ENCODE measurements around the gene DBNL. TPM values are rescaled to one million over a fixed set of nuclear protein-coding genes. Genes with fewer than 3 reads are reported as not detected.

Gene DBNL
- polyA plus RNA-seq, 4 donors, result 62.6 to 86.2 (median 77.5) TPM

DNA sequence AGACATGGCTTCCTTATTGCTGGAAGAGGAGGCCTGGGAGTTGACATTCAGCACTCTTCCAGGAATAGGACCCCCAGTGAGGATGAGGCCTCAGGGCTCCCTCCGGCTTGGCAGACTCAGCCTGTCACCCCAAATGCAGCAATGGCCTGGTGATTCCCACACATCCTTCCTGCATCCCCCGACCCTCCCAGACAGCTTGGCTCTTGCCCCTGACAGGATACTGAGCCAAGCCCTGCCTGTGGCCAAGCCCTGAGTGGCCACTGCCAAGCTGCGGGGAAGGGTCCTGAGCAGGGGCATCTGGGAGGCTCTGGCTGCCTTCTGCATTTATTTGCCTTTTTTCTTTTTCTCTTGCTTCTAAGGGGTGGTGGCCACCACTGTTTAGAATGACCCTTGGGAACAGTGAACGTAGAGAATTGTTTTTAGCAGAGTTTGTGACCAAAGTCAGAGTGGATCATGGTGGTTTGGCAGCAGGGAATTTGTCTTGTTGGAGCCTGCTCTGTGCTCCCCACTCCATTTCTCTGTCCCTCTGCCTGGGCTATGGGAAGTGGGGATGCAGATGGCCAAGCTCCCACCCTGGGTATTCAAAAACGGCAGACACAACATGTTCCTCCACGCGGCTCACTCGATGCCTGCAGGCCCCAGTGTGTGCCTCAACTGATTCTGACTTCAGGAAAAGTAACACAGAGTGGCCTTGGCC, 16.6 kb downstream of the DBNL start:
- DNase-seq (ENCODE audit: low read depth in 4 of 4, low spot score in 2 of 4), result no peak

DNA sequence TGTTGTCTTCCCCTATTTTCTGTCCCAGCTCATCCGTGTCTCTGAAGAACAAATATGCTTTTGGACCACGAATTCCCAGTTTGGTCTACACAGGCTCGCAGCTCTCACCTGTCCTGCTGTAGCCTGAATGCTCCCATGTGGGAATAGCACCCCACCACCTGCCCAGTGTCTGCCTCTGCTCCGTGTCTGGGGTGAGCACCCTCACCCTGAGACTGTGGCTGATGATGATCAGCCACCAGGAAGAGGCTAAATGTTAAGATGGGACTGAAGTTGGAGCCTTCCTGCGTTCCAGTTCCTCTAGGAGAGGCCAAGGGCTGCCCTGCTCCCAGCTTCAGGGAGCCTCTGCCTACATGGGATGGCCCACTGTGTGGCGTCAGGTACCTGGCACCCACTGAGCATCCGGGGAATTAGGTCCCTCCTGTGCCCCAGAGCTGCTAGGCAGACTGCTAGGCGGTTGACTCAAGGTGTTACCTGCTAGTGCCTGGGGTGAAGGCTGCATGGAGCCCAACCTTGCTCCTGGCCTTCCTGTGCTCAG, 17.2 kb downstream of the DBNL start:
- DNase-seq (ENCODE audit: low read depth in 4 of 4, low spot score in 2 of 4), result no peak

DNA sequence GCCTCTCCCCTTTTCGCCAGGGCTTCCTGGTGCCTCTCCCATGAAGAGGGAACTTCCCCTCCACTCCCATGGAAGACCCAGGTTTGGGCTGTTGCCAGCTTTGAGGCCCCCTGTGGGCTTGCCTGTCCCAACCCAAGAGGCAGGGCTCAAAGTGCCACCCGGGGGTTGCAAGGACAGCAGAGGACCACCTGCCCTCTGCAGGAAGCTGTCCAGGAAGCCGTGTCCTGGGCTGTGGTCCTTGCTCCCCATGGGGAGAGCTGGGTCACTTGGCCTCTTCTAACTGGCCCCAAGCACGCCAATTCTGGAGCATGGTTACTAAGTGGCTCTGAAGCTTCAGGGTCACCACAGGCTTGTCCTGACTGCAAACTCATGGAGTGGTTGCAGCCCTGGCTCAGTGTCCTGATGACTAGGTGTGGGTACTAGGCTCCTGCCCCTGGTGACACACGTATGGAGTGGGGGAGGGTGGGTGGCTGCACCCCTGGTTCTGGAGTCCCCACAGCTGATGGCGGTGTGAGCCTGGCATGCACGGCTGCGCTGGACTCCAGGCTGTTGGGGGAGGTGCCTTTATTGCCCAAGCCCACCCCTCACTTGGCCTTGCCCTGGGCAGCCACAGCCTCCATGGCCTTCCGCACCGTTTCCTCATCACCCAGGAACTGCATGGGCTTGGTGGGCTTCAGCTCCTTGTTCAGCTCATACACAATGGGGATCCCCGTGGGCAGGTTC, 17.8 kb downstream of the DBNL start:
- no peak for DNase-seq (ENCODE audit: low read depth in 4 of 4, low spot score in 2 of 4)

DNA sequence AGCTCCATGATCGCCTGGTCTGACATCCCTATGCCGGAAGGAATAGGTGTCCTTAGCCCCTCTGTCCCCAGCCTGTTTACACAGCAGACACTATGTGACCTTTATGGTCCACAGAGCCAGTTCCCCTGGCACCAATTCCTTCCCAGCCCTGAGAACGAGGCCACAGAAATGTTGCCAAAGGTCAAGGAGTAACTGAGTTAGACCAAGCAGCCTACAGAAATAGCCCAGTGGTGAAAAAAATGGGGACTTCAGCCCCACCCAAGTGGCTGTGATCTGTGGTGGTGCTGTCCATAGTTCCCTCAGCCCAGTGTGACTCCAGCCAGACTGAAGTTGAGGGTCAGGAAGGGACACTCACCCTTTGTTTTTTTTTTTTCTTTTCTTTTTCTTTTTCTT, 18.4 kb downstream of the DBNL start:
- DNase-seq (ENCODE audit: low read depth in 4 of 4, low spot score in 2 of 4), result no peak

DNA sequence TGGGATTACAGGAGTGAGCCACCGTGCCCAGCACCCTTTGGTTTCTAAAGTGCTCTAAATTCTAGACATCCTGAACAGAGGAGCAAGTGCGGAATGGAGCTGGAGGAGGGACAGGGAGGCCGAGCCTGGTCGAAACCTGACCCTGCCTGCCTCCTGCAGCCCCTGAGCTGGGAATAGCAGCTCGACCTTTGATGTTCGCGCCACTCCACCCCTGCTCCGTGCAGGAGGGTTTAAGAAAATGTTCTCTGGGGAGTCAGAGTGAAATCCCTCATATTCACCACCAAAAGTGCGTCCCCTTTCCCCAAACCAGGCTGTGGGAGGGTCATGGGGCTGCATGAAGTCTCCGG, 19.0 kb downstream of the DBNL start:
- no peak for DNase-seq (ENCODE audit: low read depth in 4 of 4, low spot score in 2 of 4)

DNA sequence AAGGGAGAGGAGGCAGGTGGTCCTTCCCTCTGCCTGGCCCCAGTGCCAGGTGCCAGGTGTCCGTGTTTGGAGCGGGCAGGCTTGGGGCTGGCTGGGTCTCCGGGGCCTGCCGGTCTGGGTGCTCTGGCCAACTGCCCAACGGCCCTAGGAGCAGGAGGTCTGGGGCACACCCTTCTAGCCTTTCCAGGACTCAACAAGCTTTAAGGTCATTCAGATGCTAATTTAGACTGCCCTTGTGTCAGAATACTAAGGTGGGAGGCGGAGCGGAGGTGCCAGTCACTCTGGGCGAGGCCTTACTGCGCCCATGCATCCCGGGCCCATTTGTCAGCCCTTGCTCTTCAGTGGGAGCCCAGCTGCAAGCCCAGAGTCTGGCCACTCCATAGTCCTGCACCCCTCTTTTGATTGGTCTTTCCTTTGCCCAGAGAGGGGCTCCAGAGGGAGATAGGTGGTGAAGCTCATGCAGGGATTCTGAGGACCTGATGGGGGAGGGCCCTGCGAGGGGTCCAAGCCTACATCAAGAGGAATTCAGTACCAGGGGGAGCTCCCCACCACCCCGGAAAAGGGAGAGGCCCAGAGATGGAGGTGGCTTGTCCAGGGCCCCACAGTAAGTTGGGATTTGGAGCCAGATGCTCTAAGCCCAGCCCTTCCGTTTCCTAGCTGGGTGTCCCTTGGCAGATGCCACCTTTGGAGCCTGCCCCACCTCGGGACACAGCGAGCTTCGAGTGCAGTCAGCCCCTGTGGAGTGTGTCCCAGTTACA, 19.6 kb downstream of the DBNL start:
- DNase-seq (ENCODE audit: low read depth in 4 of 4, low spot score in 2 of 4), result no peak

DNA sequence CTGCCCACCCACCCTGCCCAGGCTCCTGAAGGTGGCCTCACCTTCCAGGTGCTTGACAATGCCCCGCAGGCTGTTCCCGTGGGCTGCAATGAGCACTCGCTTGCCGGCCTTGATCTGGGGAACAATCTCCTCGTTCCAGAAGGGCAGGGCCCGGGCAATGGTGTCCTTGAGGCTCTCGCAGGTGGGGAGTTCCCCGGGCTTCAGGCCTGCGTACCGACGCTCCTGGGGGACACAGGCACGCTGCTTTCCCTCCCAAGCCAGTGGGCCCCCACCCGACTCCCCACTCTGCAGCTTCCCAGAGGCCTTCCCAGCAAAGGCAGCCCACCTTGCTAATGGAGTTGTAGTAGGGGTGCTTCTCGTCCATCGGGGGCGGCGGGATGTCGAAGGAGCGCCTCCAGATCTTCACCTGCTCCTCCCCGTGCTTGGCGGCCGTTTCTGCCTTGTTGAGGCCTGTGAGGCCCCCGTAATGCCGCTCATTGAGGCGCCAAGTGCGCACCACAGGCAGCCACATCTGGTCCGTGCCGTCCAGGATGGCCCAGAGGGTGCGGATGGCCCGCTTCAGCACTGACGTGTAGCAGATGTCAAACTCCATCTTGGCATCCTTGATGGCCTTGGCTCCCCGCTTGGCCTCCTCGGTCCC, 20.4 kb downstream of the DBNL start:
- DNase-seq (ENCODE audit: low read depth in 4 of 4, low spot score in 2 of 4), result no peak

DNA sequence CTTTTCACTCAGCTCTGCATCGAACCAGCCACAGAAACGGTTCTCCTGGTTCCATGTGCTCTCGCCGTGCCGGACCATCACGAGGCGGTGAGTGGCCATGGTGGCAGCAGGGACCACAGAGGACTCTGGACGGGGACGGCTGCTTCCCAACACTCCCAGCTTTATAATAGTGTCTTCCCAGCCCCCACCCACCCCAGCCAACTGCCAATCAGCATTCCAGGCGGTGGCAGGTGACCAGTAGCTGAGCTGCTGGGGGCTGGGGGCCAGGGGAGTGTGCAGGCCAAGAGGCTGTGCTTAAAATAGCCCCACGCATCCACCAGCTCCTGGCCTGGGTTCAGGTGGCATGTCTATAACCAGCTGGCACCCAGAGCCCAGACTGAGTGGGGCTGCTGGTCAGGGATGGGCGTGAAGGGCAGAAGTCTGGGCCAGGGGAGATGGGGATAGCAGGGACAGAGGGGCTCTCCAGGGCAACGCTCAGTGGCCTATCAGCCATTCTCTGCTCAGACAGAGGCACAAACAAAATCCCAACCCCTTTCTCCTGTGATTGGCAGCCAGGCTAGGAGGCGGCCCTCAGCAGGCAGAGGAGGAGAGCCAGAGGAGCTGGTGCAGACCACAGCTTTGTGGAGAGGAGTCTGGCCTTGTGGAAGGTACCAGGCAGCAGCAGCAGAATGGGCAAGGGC, 21.1 kb downstream of the DBNL start, which contains the start of gene PGAM2:
PGAM2 (minus strand) TSS at position 137 of the 680 bp plus-strand sequence; CDS start at position 99, 38 bp downstream.
- no peak for DNase-seq (ENCODE audit: low read depth in 4 of 4, low spot score in 2 of 4)

DNA sequence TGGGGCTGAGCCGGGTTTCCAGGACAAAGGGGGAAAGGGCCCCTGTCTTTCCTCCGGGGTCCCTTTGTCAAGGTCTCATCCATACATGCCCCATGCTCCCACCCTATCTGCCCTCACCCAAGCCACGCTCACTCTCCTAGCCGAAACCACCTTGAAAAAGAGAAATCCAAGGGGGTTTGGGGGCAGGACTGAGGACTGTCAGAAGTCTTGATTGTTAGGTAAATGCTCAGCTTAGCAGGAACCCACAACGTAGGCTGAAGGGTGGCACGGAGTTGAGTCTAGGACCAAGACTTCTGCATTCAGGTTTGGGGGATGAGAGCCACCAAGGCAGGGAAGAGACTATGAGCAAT, 21.6 kb downstream of the DBNL start:
- DNase-seq (ENCODE audit: low read depth in 4 of 4, low spot score in 2 of 4), result no peak

DNA sequence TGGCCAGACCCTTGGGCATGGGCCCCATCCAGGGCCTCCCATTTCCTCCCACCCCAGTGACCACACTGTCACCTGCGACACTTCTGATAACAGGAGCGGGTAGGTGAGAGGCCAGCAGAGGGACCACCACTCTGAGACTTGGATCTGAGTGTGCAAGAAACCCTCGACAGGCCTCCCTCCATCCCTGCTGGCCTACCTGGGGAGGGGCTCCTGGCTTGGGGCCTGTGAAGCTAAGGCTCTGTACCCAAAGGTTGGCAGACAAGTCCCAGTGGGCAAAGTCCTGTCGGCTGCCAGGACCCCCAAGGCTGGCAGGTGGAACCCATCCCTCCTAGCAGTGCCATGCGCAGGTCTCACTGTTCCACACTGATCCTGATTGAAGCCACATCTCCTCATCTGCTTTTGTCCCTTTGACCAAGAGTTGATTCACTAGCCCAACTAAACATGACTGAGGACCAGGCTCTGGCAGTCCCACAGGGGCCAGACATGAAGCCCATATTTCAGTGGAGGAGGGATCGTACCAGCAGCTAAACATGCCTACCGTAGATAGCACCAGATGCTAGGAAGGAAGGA, 22.1 kb downstream of the DBNL start:
- DNase-seq (ENCODE audit: low read depth in 4 of 4, low spot score in 2 of 4), result no peak

DNA sequence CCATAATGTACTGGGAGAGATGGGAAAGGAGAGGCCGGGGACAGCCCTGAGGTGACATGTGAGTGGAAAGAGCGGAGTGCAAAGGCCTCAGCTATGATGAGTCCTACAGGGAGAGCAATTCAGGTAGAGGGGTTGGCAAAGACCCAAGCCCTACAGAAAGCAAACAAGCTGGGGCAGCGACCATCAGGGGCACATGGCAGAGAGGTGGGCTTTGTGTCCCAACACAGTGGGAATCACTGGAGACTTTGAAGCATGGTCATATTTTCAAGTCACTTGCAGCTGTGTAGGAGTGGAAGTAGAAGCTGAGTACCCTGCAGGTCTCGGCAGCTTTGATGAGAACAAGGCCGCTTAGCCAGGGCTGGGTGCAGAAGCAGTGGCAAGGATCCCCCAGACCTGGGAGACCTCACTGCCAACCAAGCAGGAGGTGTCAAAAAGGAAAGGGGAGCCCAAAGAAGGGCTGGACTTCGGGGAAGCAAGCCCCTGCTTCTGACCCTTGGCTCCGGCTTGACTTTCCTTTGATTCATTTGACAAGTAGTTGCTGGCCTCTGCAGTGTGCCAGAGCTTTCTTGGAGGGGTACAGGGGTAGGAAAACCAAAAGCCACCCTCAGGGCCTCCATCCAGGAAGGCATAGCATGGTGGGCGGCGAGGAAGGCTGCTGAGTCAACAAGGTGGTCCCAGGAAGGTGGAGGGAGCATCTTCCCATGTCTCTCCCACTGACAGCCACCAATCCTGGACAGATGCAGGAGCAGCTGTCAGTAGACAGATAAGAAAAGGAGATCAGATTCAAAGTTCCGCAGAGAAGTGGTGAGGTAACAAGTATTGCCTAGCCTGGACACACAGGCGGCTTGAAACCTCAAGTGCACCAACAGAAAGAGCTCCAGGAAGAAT, 22.8 kb downstream of the DBNL start:
- no peak for DNase-seq (ENCODE audit: low read depth in 4 of 4, low spot score in 2 of 4)

DNA sequence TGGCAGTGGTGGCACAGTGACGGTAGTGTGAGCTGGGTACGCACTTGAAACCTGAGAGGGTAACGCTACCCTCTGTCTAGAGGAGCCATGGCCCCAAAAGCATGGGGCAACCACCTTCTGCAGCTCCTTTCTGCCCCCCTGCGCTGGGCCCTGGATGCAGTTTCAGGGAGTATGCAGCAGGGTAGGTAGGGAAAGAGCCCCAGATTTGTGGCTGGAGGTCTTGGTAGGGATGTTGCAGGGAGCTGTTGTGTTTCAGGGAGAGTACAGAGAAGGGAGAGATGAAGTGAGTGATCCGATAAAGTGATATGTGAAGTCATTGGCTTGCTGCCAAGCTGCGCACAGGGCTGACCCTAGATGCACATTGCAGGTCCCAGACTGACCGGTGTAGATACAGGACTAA, 23.6 kb downstream of the DBNL start:
- no peak for DNase-seq (ENCODE audit: low read depth in 4 of 4, low spot score in 2 of 4)

DNA sequence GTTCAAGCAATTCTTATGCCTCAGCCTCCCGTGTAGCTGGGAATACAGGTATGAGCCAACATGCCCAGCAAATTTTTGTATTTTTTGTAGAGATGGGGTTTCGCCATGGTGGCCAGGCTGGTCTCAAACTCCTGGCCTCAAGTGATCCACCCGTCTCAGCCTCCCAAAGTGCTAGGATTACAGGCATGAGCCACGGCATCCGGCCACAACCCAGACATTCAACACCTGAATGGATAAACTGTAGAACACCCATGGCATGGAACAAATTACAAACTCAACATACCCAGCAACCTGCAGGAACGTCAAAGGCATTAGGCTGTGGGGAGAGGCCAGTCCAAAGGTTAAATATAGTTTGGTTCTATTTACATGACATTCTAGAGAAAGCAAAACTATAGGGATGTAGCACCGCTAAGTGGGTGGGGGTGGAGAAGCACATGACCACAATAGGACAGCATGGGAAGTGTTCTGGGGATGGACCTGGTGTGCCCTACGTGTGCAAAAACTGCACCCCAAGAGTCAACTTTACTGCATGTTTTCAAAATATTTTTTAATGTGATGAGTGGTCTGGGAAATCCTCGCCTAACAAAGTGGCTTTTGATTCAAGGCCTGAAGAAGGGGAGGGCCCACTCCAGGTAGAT, 27.3 kb downstream of the DBNL start:
- no peak for DNase-seq (ENCODE audit: low read depth in 4 of 4, low spot score in 2 of 4)

DNA sequence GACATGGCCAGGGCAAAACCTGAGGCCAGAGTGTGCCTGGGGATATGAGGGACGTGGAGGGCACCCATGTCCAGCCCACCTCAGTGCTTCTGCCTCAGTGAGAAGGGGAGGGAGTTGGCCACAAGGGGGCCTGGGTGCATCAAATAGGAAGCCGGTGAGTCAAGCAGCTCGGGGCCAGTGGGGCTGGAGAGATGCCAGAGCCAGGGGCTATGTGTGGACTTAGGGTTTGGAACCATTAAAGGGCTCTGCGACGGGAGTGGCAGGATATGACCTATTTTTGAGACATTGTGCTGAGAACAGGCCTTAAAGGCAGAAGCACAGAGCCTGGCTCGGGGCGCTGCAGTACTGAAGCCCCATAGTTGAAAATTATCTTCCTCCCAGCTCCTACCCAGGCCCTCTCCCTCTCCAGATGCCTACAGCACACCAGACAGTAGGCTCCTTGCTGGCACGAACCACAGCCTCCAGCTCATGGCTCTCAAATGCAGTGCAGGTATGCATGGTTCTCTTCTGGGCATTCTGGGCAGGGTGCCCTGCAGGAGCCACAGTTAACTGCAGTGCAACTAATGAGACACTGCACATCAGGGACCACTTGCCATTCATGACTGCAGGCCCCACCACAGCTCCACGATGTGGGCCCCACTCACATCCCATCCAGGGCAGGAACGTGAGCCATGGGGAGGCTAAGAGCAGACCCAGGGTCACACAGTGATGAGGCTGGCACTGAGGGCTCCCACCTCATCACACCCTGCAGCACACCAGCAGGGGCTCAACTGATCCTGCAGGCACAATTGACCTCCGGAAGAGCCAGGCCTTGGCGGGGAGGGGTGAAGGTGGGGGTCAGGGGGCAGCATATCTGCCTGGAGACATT, 28.1 kb downstream of the DBNL start:
- DNase-seq (ENCODE audit: low read depth in 4 of 4, low spot score in 2 of 4), result no peak

DNA sequence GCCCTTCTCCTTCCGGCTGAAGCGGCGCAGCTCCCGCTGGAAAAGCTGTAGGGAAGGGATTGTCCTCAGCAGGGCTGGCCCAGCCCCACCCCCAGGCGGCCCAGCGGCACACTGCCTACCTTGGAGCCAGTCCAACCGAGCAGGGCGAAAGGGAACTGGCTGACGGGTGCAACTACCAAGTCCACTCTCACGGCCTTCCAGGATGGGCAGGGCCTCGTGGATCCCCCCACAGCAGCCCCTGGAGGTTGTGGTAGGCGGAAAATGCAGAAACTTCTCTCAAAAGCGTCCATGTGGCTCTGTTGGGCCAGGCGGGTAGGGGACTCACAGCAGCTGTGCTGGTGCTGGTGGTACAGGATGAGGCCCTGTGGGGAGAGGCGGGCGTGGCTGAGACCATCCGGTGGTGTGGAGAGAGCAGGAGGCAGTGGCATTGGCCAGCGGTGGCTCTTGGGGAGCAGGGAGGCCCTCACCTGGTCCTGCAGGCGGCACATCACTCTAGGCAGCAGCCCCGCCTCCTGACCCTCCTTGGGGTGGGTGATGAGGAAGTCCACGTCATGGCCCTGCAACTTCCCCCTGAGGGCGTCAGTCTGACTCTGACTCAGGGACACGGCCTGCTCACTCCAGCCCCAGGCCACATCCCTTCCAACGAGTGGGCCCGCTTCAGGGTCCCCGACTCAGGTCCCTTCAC, 29.3 kb downstream of the DBNL start:
- DNase-seq (ENCODE audit: low read depth in 4 of 4, low spot score in 2 of 4), result no peak

DNA sequence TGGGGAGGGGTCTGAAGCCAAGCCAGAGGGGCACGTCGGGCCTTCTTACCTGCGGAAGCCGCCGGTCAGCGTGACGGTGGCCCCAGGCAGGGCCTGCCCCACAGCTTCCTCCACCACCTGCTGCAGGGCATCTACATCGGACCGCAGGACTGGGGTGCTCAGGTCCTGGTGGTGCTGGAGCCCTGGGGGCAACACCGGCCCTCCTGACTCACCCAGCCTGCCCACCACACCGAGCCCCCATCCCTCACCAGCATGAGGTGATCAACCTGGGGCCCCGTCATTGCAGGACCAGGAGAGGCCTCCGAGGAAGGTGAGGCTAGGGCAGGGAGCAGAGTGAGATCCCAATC, 29.8 kb downstream of the DBNL start:
- DNase-seq (ENCODE audit: low read depth in 4 of 4, low spot score in 2 of 4), result no peak
